IMR-90 (cell line): Measurements from ENCODE around the gene ATG7. TPM values are rescaled to one million over a fixed set of nuclear protein-coding genes. Genes with fewer than 3 reads are reported as not detected.

Source experiments
- ATAC-seq: fragments of 200-7000 bp; cut with Tn5 transposase; 2 replicates; pipeline ENCODE4 v1.9.1; 2020; ENCODE audit warnings: low read depth, mild to moderate bottlenecking, moderate library complexity
- BruUV-seq: library from RNA; stranded (reverse); fragments of 400-500 nt; replicated peaks from 2 replicates; lab custom pipeline; 2021; lab: Mats Ljungman, UMichigan
- CTCF ChIA-PET: fragments of 300-600 bp; formaldehyde crosslinking; extraction: SDS; loops from one replicate; lab custom pipeline; 2021; ENCODE audit warnings: antibody characterized with exemption; lab: Yijun Ruan, JAX
- POLR2A ChIA-PET: fragments of 300-600 bp; sonication (Branson Sonifier 250); formaldehyde crosslinking; loops from one replicate; lab custom pipeline; 2022; ENCODE audit warnings: antibody characterized with exemption; ENCODE audit not compliant: unreplicated experiment; lab: Charles Lee
- DNase-seq: peaks from one replicate; pipeline ENCODE4 v3.0.0; 2013
- H2AFZ ChIP-seq: replicated peaks from 2 replicates; pipeline ENCODE3; 2013; ENCODE audit warnings: low read length, mild to moderate bottlenecking; ENCODE audit not compliant: poor library complexity
- H2AK5ac ChIP-seq: 2 replicates; pipeline ENCODE4 v1.6.1; 2013; ENCODE audit warnings: low read depth, low read length, inconsistent platforms
- H2AK9ac ChIP-seq: replicated peaks from 2 replicates; pipeline ENCODE3; 2013; ENCODE audit warnings: mild to moderate bottlenecking, low read depth, low read length, moderate library complexity; ENCODE audit not compliant: poor library complexity
- H2BK120ac ChIP-seq: 2 replicates; pipeline ENCODE4 v1.6.1; 2013; ENCODE audit warnings: low read depth, low read length, inconsistent platforms
- H2BK15ac ChIP-seq: 3 replicates; pipeline ENCODE4 v1.6.1; 2013; ENCODE audit warnings: low read depth, low read length, inconsistent platforms
- H2BK20ac ChIP-seq: 2 replicates; pipeline ENCODE4 v1.6.1; 2013; ENCODE audit warnings: low read depth, mild to moderate bottlenecking, inconsistent platforms, low read length, moderate library complexity
- H2BK5ac ChIP-seq: 2 replicates; pipeline ENCODE4 v1.6.1; 2013; ENCODE audit warnings: mild to moderate bottlenecking, low read depth, low read length, inconsistent platforms; ENCODE audit not compliant: poor library complexity, severe bottlenecking
- H3K14ac ChIP-seq: replicated peaks from 2 replicates; pipeline ENCODE4 v1.6.1; 2013; ENCODE audit warnings: low read depth, low read length, inconsistent platforms
- H3K18ac ChIP-seq: 2 replicates; pipeline ENCODE4 v1.6.1; 2013; ENCODE audit warnings: low read depth, low read length, control low read depth
- H3K23ac ChIP-seq: 2 replicates; pipeline ENCODE4 v1.6.1; 2013; ENCODE audit warnings: low read depth, low read length, inconsistent platforms
- H3K27ac ChIP-seq: 2 replicates; pipeline ENCODE4 v1.5.1; 2013; ENCODE audit warnings: mild to moderate bottlenecking, control low read depth, low read length; ENCODE audit not compliant: insufficient read depth
- H3K27me3 ChIP-seq: 2 replicates; pipeline ENCODE4 v1.6.1; 2013; ENCODE audit warnings: low read length; ENCODE audit not compliant: control insufficient read depth, insufficient read depth
- H3K36me3 ChIP-seq: 2 replicates; pipeline ENCODE4 v1.6.1; 2013; ENCODE audit warnings: low read length, mixed read lengths; ENCODE audit not compliant: control insufficient read depth, insufficient read depth
- H3K4ac ChIP-seq: 2 replicates; pipeline ENCODE4 v1.6.1; 2013; ENCODE audit warnings: low read depth, low read length, inconsistent platforms
- H3K4me1 ChIP-seq: 2 replicates; pipeline ENCODE4 v1.6.1; 2013; ENCODE audit warnings: low read length, mixed read lengths; ENCODE audit not compliant: control insufficient read depth, insufficient read depth
- H3K4me2 ChIP-seq: 2 replicates; pipeline ENCODE4 v1.6.1; 2013; ENCODE audit warnings: low read depth, mild to moderate bottlenecking, control low read depth, low read length, moderate library complexity
- H3K4me3 ChIP-seq: 2 replicates; pipeline ENCODE4 v1.5.1; 2013; ENCODE audit warnings: low read depth, mild to moderate bottlenecking, control low read depth, low read length, moderate library complexity; ENCODE audit not compliant: insufficient read depth
- H3K56ac ChIP-seq: 2 replicates; pipeline ENCODE4 v1.6.1; 2013; ENCODE audit warnings: low read length, inconsistent platforms; ENCODE audit not compliant: insufficient read depth; ENCODE audit errors: extremely low read depth
- H3K79me1 ChIP-seq, 2 experiments: 2 replicates each; pipeline ENCODE4 v1.6.1; 2013; ENCODE audit warnings: low read length in 2 of 2, inconsistent platforms in 1 of 2, low read depth in 1 of 2
- H3K9ac ChIP-seq: 2 replicates; pipeline ENCODE4 v1.6.1; 2013; ENCODE audit warnings: low read depth, low read length, control low read depth
- H3K9me1 ChIP-seq: 2 replicates; pipeline ENCODE4 v1.6.1; 2013; ENCODE audit warnings: low read length, inconsistent platforms; ENCODE audit not compliant: insufficient read depth
- H3K9me3 ChIP-seq: 2 replicates; pipeline ENCODE4 v1.6.1; 2013; ENCODE audit warnings: low read length; ENCODE audit not compliant: control insufficient read depth, insufficient read depth
- H4K20me1 ChIP-seq: 2 replicates; pipeline ENCODE4 v1.6.1; 2013; ENCODE audit warnings: low read length, inconsistent platforms; ENCODE audit not compliant: insufficient read depth
- H4K5ac ChIP-seq: 2 replicates; pipeline ENCODE4 v1.6.1; 2013; ENCODE audit warnings: mild to moderate bottlenecking, low read depth, low read length, control low read depth
- H4K8ac ChIP-seq, 2 experiments: 2 replicates each; pipeline ENCODE4 v1.6.1; 2013; ENCODE audit warnings: low read depth in 2 of 2, low read length in 2 of 2, control low read depth in 1 of 2, inconsistent platforms in 1 of 2
- H4K91ac ChIP-seq: 2 replicates; pipeline ENCODE4 v1.6.1; 2013; ENCODE audit warnings: low read depth, low read length, inconsistent platforms; ENCODE audit not compliant: insufficient read depth
- MAZ ChIP-seq: IDR thresholded peaks from 2 replicates; pipeline ENCODE4 v1.6.1; 2012; ENCODE audit warnings: low read depth, mild to moderate bottlenecking, low read length, improper control_type of control experiment, moderate library complexity, borderline replicate concordance
- WGBS, 2 experiments: methylation state at CpG; one replicate each; pipeline versions ENCODE4 v1.1.5 to v1.1.7; 2013; ENCODE audit warnings: missing lambda C conversion rate in 2 of 2; ENCODE audit not compliant: insufficient read length in 1 of 2; ENCODE audit errors: extremely low coverage in 2 of 2; 5-methylcytosine and 5-hydroxymethylcytosine counted together
- dilution Hi-C: fragments of 300-500 bp; cut with HindIII; formaldehyde crosslinking; loops from one replicate; pipeline ENCODE4 v1.14.3; 2018; ENCODE audit warnings: low sequenced_read_pairs; ENCODE audit not compliant: unreplicated experiment
- in situ Hi-C: fragments of 300-500 bp; cut with MboI; formaldehyde crosslinking; loops from 3 replicates; pipeline ENCODE4 v1.14.3; 2019; ENCODE audit warnings: low sequenced_read_pairs, inconsistent platforms, mixed read lengths
- intact Hi-C: fragments of 100-400 bp; cut with micrococcal nuclease; formaldehyde crosslinking; loops from 2 replicates; pipeline ENCODE4 v1.10.0; 2022
- polyA plus RNA-seq, 3 experiments: library from polyadenylated mRNA; depleted of rRNA; stranded (reverse); fragments of >200 nt; gene quantifications; 2 replicates each; pipeline ENCODE4 v1.2.3, GENCODE V29; 2012; ENCODE audit warnings: low replicate concordance in 1 of 3
- total RNA-seq: library from RNA; depleted of rRNA; stranded (reverse); fragments of >200 nt; gene quantifications from 2 replicates; pipeline ENCODE4 v1.2.3, GENCODE V29; 2012

The ATG7 gene
- total and polyA plus RNA-seq, 2 of the 4 experiments (the other 2 are of a cell fraction) = 15.6 to 51.4 TPM

DNA sequence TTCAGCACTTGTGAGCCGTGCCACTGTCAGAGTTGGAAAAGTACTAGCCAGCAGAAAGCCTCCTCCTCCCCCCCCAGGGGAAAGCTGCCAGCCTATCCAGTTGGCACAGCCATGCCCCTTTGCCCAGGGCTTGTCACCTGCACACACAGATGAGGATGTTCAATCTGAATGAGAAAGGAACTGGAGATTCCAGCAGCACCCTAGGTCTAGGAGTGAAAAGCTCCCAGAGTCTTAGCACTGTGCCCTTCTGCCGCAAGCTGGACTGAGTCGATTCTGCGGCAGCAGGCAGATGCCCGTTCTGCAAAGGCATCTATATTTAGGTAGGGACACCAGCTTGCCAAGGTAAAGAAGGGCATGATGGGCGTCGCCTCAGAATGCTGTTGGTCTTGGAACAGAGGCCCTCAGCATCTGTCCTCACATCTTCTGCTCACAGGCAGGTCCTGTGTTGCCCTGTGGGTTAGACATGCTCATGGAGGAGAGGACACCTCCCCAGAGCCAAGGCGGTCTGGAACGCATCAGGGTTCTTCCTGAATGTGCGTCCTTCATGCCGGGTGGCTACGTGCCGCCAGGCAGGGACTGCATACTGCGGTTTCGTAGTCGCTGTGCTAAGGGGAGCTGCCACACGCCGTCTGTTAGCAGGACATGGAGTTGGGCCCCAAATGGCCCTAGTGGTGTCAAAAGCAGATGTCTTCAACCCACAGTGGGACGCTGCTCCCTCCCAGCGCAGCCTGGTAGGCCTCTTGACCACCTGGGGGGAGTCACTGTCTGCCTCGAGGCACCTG is 262.0 kb downstream of the ATG7 start:
- H4K20me1 ChIP-seq = no peaks in the 10 kb centered on the region; the same call in 1 of the 2 replicates
- peaks cover 15 to 26% of the 10 kb centered on the region in 2 experiments; a peak in 3 of 4 replicates for H3K79me1 ChIP-seq
- BruUV-seq = no TSS peak
- peak overlapping the region; percentile 29 for H3K14ac ChIP-seq
- H3K4me1 ChIP-seq = peaks cover 24% of the 10 kb centered on the region
- peak overlapping the region; percentile 84 for H2AK5ac ChIP-seq
- no peaks in the 10 kb centered on the region for H3K27me3 ChIP-seq
- 92% methylated on average over 5 of the region's 21 CpGs; no CpG with 5 or more reads in 1 of the 2 experiments for WGBS, 2 experiments
- peak overlapping the region; percentile 60 for H3K4ac ChIP-seq
- no peak overlapping the region for H2BK5ac ChIP-seq
- in situ Hi-C loops (no loop called here), intact Hi-C loops (loop anchor here (5.0 kb wide), 1 partner anchor 157 kb away; no protein-coding TSS in a partner anchor), dilution Hi-C loops (no loop called here)
- H2BK15ac ChIP-seq = no peak overlapping the region; the same call in 2 of the 3 replicates
- no peak overlapping the region for H2BK120ac ChIP-seq
- H3K4me3 ChIP-seq = no peak overlapping the region
- H2AK9ac ChIP-seq = no peak overlapping the region
- peak overlapping the region; percentile 77 for H4K91ac ChIP-seq
- CTCF ChIA-PET = no interaction called here
- POLR2A ChIA-PET = no interaction called here
- H3K18ac ChIP-seq = no peak overlapping the region; the same call in 1 of the 2 replicates
- DNase-seq (no peak), ATAC-seq (no peak)
- peak overlapping the region; percentile 71 for H2BK20ac ChIP-seq
- H4K8ac ChIP-seq = no peak overlapping the region
- H3K23ac ChIP-seq = no peak overlapping the region
- H3K4me2 ChIP-seq = no peak overlapping the region
- H3K56ac ChIP-seq = no peak overlapping the region
- no peak overlapping the region for H3K27ac ChIP-seq
- peaks cover 24% of the 10 kb centered on the region for H3K9me1 ChIP-seq
- no peak overlapping the region; the same call in 1 of the 2 replicates for H3K9ac ChIP-seq
- H3K9me3 ChIP-seq = no peaks in the 10 kb centered on the region
- no peaks in the 10 kb centered on the region for H3K36me3 ChIP-seq
- TF ChIP-seq MAZ = no peak
- H4K5ac ChIP-seq = no peak overlapping the region
- no peak overlapping the region for H2AFZ ChIP-seq
